GM12878 (cell line): ENCODE data around the gene AP1S1. TPM values are rescaled to one million over a fixed set of nuclear protein-coding genes. Genes with fewer than 3 reads are reported as not detected.

Experiments
- ATAC-seq: fragments of 200-7000 bp; cut with Tn5 transposase; 3 replicates; pipeline ENCODE4 v1.9.1; 2020; ENCODE audit warnings: mild to moderate bottlenecking, moderate library complexity
- BruUV-seq: library from RNA; stranded (reverse); fragments of 400-500 nt; replicated peaks from 2 replicates; lab custom pipeline; 2021; lab: Mats Ljungman, UMichigan
- CTCF ChIA-PET: fragments of 300-600 bp; sonication (Branson Sonifier 250); formaldehyde crosslinking; extraction: SDS; loops from one replicate; lab custom pipeline; 2021; ENCODE audit warnings: inconsistent platforms; lab: Yijun Ruan, JAX
- POLR2A ChIA-PET: fragments of 350-600 bp; formaldehyde crosslinking; extraction: SDS; loops from one replicate; lab custom pipeline; 2021; ENCODE audit warnings: inconsistent platforms; lab: Charles Lee
- RAD21 ChIA-PET: fragments of 300-600 bp; sonication (Branson Sonifier 250); formaldehyde crosslinking; loops from one replicate; lab custom pipeline; 2023; ENCODE audit warnings: antibody characterized with exemption; ENCODE audit not compliant: unreplicated experiment; lab: Charles Lee
- SMC1A ChIA-PET: fragments of 300-600 bp; sonication (Branson Sonifier 250); formaldehyde crosslinking; loops from one replicate; lab custom pipeline; 2023; ENCODE audit not compliant: unreplicated experiment, uncharacterized antibody; lab: Charles Lee
- DNase-seq: peaks from one replicate; pipeline ENCODE4 v3.0.0-alpha.2; 2011; ENCODE audit warnings: low read depth, low spot score
- FAIRE-seq: peaks from 3 replicates; lab custom pipeline; 2011; peaks lifted over from hg19 to GRCh38; lab: Jason Lieb, UNC
- H2AFZ ChIP-seq: 2 replicates; pipeline ENCODE4 v1.6.0; 2011; ENCODE audit warnings: low read depth, low read length, control low read depth; ENCODE audit not compliant: control insufficient read depth
- H3K27ac ChIP-seq: 2 replicates; pipeline ENCODE4 v1.5.1; 2011; ENCODE audit warnings: control low read depth; ENCODE audit not compliant: control insufficient read depth, insufficient read depth
- H3K27me3 ChIP-seq, 2 experiments: replicated peaks in 1 of 2; 2 replicates each; pipeline versions ENCODE4 v1.6.0 to v1.6.1; 2011; ENCODE audit warnings: low read length in 1 of 2; ENCODE audit not compliant: control insufficient read depth in 2 of 2, insufficient read depth in 2 of 2
- H3K36me3 ChIP-seq, 2 experiments: 2 replicates each; pipeline ENCODE4 v1.5.1; 2011; ENCODE audit warnings: low read length in 1 of 2; ENCODE audit not compliant: control insufficient read depth in 2 of 2, insufficient read depth in 2 of 2
- H3K4me1 ChIP-seq: 2 replicates; pipeline ENCODE4 v1.6.1; 2011; ENCODE audit warnings: mild to moderate bottlenecking, low read length, moderate library complexity, mixed read lengths; ENCODE audit not compliant: control insufficient read depth, insufficient read depth
- H3K4me2 ChIP-seq: 2 replicates; pipeline ENCODE4 v1.6.0; 2011; ENCODE audit warnings: control low read depth; ENCODE audit not compliant: control insufficient read depth, insufficient read depth
- H3K4me3 ChIP-seq: fragments of 200-600 bp; sonication (generic); 2 replicates; pipeline ENCODE4 v1.5.1; 2016
- H3K79me2 ChIP-seq: 2 replicates; pipeline ENCODE4 v1.6.0; 2011; ENCODE audit warnings: low read length; ENCODE audit not compliant: control insufficient read depth, insufficient read depth
- H3K9ac ChIP-seq: 2 replicates; pipeline ENCODE4 v1.8.0; 2011; ENCODE audit warnings: low read length, control low read depth, mixed read lengths; ENCODE audit not compliant: control insufficient read depth, insufficient read depth
- H3K9me3 ChIP-seq: replicated peaks from 3 replicates; pipeline ENCODE4 v1.5.1; 2011; ENCODE audit warnings: mild to moderate bottlenecking, low read length; ENCODE audit not compliant: control insufficient read depth, insufficient read depth
- H4K20me1 ChIP-seq: 2 replicates; pipeline ENCODE4 v1.6.0; 2011; ENCODE audit not compliant: control insufficient read depth, insufficient read depth
- BCL11A ChIP-seq: IDR thresholded peaks from 2 replicates; pipeline ENCODE4 v1.6.1; 2011; ENCODE audit warnings: low read depth, low read length
- CREB1 ChIP-seq: IDR thresholded peaks from 2 replicates; pipeline ENCODE4 v1.6.1; 2012; ENCODE audit warnings: low read depth, mild to moderate bottlenecking, inconsistent platforms
- E2F4 ChIP-seq: IDR thresholded peaks from 2 replicates; pipeline ENCODE4 v1.6.1; 2012; ENCODE audit warnings: low read depth, low read length, improper control_type of control experiment
- EED ChIP-seq: sonication (generic); IDR thresholded peaks from 2 replicates; pipeline ENCODE4 v1.6.1; 2016; ENCODE audit warnings: antibody characterized with exemption, low read depth
- HDAC2 ChIP-seq: fragments of 200-600 bp; sonication (generic); IDR thresholded peaks from 2 replicates; pipeline ENCODE4 v1.6.1; 2017
- MYC ChIP-seq: IDR thresholded peaks from 2 replicates; pipeline ENCODE4 v1.6.1; 2011; ENCODE audit warnings: mild to moderate bottlenecking, low read length, moderate library complexity, inconsistent platforms; ENCODE audit not compliant: insufficient read depth, insufficient replicate concordance, insufficient read length, severe bottlenecking
- NFYA ChIP-seq: IDR thresholded peaks from 2 replicates; pipeline ENCODE4 v1.6.1; 2011; ENCODE audit warnings: low read depth, mild to moderate bottlenecking, low read length, improper control_type of control experiment, borderline replicate concordance
- NKRF ChIP-seq: fragments of 450-650 bp; conservative IDR thresholded peaks from 2 replicates; pipeline ENCODE4 v1.6.1; 2017; ENCODE audit warnings: mild to moderate bottlenecking, moderate library complexity
- PBX3 ChIP-seq: IDR thresholded peaks from 2 replicates; pipeline ENCODE4 v1.6.1; 2011; ENCODE audit warnings: mild to moderate bottlenecking, low read depth, low read length, moderate library complexity; ENCODE audit not compliant: insufficient replicate concordance
- POLR2AphosphoS5 ChIP-seq: IDR thresholded peaks from 2 replicates; pipeline ENCODE4 v1.6.1; 2011; ENCODE audit warnings: mild to moderate bottlenecking, low read length, inconsistent platforms
- SMAD1 ChIP-seq: fragments of 450-650 bp; IDR thresholded peaks from 2 replicates; pipeline ENCODE4 v1.6.1; 2018; ENCODE audit warnings: mild to moderate bottlenecking, low read depth; ENCODE audit not compliant: partially characterized antibody
- SP1 ChIP-seq: IDR thresholded peaks from one replicate; pipeline ENCODE4 v1.6.1; 2011; ENCODE audit warnings: low read depth, low read length
- SREBF1 ChIP-seq: IDR thresholded peaks from 2 replicates; pipeline ENCODE4 v1.6.1; 2012; ENCODE audit warnings: mild to moderate bottlenecking, low read length
- SREBF2 ChIP-seq: IDR thresholded peaks from 2 replicates; pipeline ENCODE4 v1.6.1; 2012; ENCODE audit warnings: mild to moderate bottlenecking, low read length
- ZNF592 ChIP-seq: fragments of 450-650 bp; IDR thresholded peaks from 2 replicates; pipeline ENCODE4 v1.6.1; 2017; ENCODE audit warnings: mild to moderate bottlenecking, moderate library complexity
- WGBS: methylation state at CpG from one replicate; pipeline ENCODE4 v1.1.6; 2016; ENCODE audit warnings: low lambda C conversion rate; ENCODE audit not compliant: insufficient replicate concordance, insufficient coverage; ENCODE audit errors: missing lambda C conversion rate; 5-methylcytosine and 5-hydroxymethylcytosine counted together
- in situ Hi-C: fragments of 300-500 bp; cut with MboI; formaldehyde crosslinking; loops from 9 replicates; pipeline ENCODE4 v1.14.3; 2018; ENCODE audit warnings: mixed read lengths
- intact Hi-C: fragments of 100-400 bp; cut with micrococcal nuclease; formaldehyde crosslinking; loops from one replicate; pipeline ENCODE4 v1.14.2; 2022; ENCODE audit not compliant: unreplicated experiment
- polyA plus RNA-seq, 11 experiments: library from polyadenylated mRNA; depleted of rRNA in 4 of 11; unstranded in 6 of 11; stranded (reverse) in 5 of 11; fragments of >200 nt; fragmentation: Nextera tagmentation in 4 of 11; fragmentation: Illumina TruSeq in 1 of 11; extraction: Ambion mirVana in 4 of 11; extraction: Trizol in 1 of 11; gene quantifications; 1 replicate in 1 of 11; 2 replicates in 10 of 11; pipeline versions ENCODE4 v1.2.1 to v1.2.3, GENCODE V29; 2011 to 2016; ENCODE audit warnings: inconsistent platforms in 2 of 11, missing spikeins in 2 of 11, low read depth in 1 of 11
- total RNA-seq, 4 experiments: library from RNA; depleted of rRNA in 3 of 4; stranded (reverse); fragments of >200 nt in 3 of 4; fragmentation: Illumina TruSeq in 1 of 4; extraction: Trizol in 1 of 4; gene quantifications; 2 replicates each; pipeline versions ENCODE4 v1.2.1 to v1.2.3, GENCODE V29; 2013 to 2021

The AP1S1 gene
- total and polyA plus RNA-seq, 10 of the 15 experiments (the other 5 are each of a cell fraction or from before 2014, with no cell fraction given) = 2.5 to 121 (median 54.9) TPM

- H3K27me3 ChIP-seq = no peaks in the 10 kb centered on the region; a peak in 1 of 4 replicates
- H4K20me1 ChIP-seq = no peaks in the 10 kb centered on the region
- in situ Hi-C loops = no loop called here
- SMC1A ChIA-PET = interaction anchor here (0.6 to 1.5 kb wide), 7 partner anchors 8 to 251 kb away, joined by 3 to 8 read pairs (median 3); no protein-coding TSS in a partner anchor
- RAD21 ChIA-PET = interaction anchor here (1.0 to 3.8 kb wide), 2 partner anchors 8 to 131 kb away, joined by 3 to 18 read pairs; no protein-coding TSS in a partner anchor
- no peak overlapping the region for H3K27ac ChIP-seq
- peaks cover 3% of the 10 kb centered on the region; the same call in 1 of the 2 replicates for H3K4me1 ChIP-seq
- peaks cover 9% of the 10 kb centered on the region for H3K79me2 ChIP-seq
- ATAC-seq (no peak), FAIRE-seq (no peak), DNase-seq (no peak)
- no TSS peak for BruUV-seq
- H2AFZ ChIP-seq = no peak overlapping the region
- H3K9me3 ChIP-seq = no peaks in the 10 kb centered on the region
- H3K4me3 ChIP-seq = no peak overlapping the region
- 16% methylated on average over 2 of the region's 2 CpGs for WGBS
- intact Hi-C loops = no loop called here
- H3K36me3 ChIP-seq = peaks cover under 1% of the 10 kb centered on the region in 2 experiments; a peak in 2 of 4 replicates
- POLR2A ChIA-PET = interaction anchor here (0.5 to 0.6 kb wide), 2 partner anchors 9 to 31 kb away, joined by 4 to 5 read pairs; no protein-coding TSS in a partner anchor
- H3K9ac ChIP-seq = no peak overlapping the region
- no peak overlapping the region for H3K4me2 ChIP-seq
- CTCF ChIA-PET = interaction anchor here (0.7 to 7.8 kb wide), 6 partner anchors 8 to 131 kb away, joined by 3 to 112 read pairs (median 6); partner anchors contain the start of gene FIS1
- no peak for TF ChIP-seq PBX3
- no peak for TF ChIP-seq CREB1
- no peak for TF ChIP-seq ZNF592
- no peak for TF ChIP-seq SMAD1
- no peak for TF ChIP-seq E2F4
- no peak for TF ChIP-seq NKRF
- TF ChIP-seq BCL11A = no peak
- no peak for TF ChIP-seq SREBF2
- no peak for TF ChIP-seq MYC
- TF ChIP-seq POLR2AphosphoS5 = no peak
- no peak for TF ChIP-seq HDAC2
- TF ChIP-seq EED = no peak
- no peak for TF ChIP-seq NFYA
- TF ChIP-seq SREBF1 = no peak
- no peak for TF ChIP-seq SP1
Measured at GRCh38 chr7:101151908-101152651, 2.2 kb upstream of the AP1S1 start.
